K562 (cell line): ENCODE results near the gene TOR1AIP1.
"Not testable (repeated sequence)": the region's sequence is repeated elsewhere in the genome, so short reads cannot be mapped to it uniquely, and the experiment has no call there.

Source experiments
- BRD9 ChIP-seq: fragments of 450-650 bp; IDR thresholded peaks from 2 replicates; pipeline ENCODE4 v1.6.1; 2018; ENCODE audit warnings: low read depth; ENCODE audit not compliant: partially characterized antibody
- FOXM1 ChIP-seq, 2 experiments: fragments of 450-650 bp in 1 of 2; sonication (generic) in 1 of 2; formaldehyde crosslinking in 1 of 2; IDR thresholded peaks; 2 replicates each; pipeline versions ENCODE4 v1.6.1 to v1.9.0; 2017 to 2022; ENCODE audit warnings: low read depth in 2 of 2, mild to moderate bottlenecking in 2 of 2, missing genetic modification reagents in 1 of 2, moderate library complexity in 1 of 2
- HMG20B ChIP-seq: fragments of 250-450 bp; sonication (Bioruptor Pico); IDR thresholded peaks from 2 replicates; pipeline ENCODE4 v1.5.0; 2021; ENCODE audit warnings: mild to moderate bottlenecking
- HMGN3 ChIP-seq: IDR thresholded peaks from 2 replicates; pipeline ENCODE4 v1.6.1; 2011; ENCODE audit warnings: borderline replicate concordance, low read depth, mild to moderate bottlenecking, mixed read lengths, low read length; ENCODE audit not compliant: insufficient read length; ENCODE audit errors: extremely low read depth
- MEF2A ChIP-seq: IDR thresholded peaks from 2 replicates; pipeline ENCODE4 v1.6.1; 2011; ENCODE audit warnings: low read depth, mild to moderate bottlenecking, low read length, moderate library complexity; ENCODE audit not compliant: control insufficient read depth
- MYC ChIP-seq, 2 experiments: fragments of 250-450 bp in 1 of 2; sonication (Bioruptor Pico) in 1 of 2; IDR thresholded peaks; 2 replicates each; pipeline versions ENCODE4 v1.5.1 to v1.6.1; 2012 to 2021; ENCODE audit warnings: low read depth in 2 of 2, borderline replicate concordance in 1 of 2, improper control_type of control experiment in 1 of 2, low read length in 1 of 2, mild to moderate bottlenecking in 1 of 2, moderate library complexity in 1 of 2
- ZFP1 ChIP-seq: fragments of 450-650 bp; formaldehyde crosslinking; IDR thresholded peaks from 2 replicates; pipeline ENCODE4 v1.4.0; 2020; ENCODE audit warnings: mild to moderate bottlenecking, mixed read lengths
- ZZZ3 ChIP-seq: fragments of 450-650 bp; IDR thresholded peaks from 2 replicates; pipeline ENCODE4 v1.6.1; 2016; ENCODE audit warnings: antibody characterized with exemption, mild to moderate bottlenecking, moderate library complexity
- TF ChIP-seq, protein P1 (sequence below): fragments of 450-650 bp; IDR thresholded peaks from 2 replicates; pipeline ENCODE4 v1.6.1; 2018; ENCODE audit not compliant: partially characterized antibody
- TF ChIP-seq, protein P2 (sequence below), 2 experiments: fragments of 450-650 bp; formaldehyde crosslinking in 1 of 2; IDR thresholded peaks; 2 replicates each; pipeline versions ENCODE4 v1.4.0 to v1.6.1; 2014 to 2020; ENCODE audit warnings: mild to moderate bottlenecking in 2 of 2, borderline replicate concordance in 1 of 2, low read depth in 1 of 2
- TF ChIP-seq, protein P3 (sequence below), 3 experiments: IDR thresholded peaks in 2 of 3; conservative IDR thresholded peaks in 1 of 3; 2 replicates each; pipeline ENCODE4 v1.5.1; 2011 to 2012; ENCODE audit warnings: low read length in 3 of 3, mild to moderate bottlenecking in 3 of 3, control low read depth in 2 of 3, improper control_type of control experiment in 1 of 3, inconsistent platforms in 1 of 3, low read depth in 1 of 3, mixed read lengths in 1 of 3, moderate library complexity in 1 of 3; ENCODE audit not compliant: insufficient read depth in 2 of 3
- TF ChIP-seq, protein P4 (sequence below): sonication (generic); formaldehyde crosslinking; IDR thresholded peaks from 2 replicates; pipeline ENCODE4 v1.8.1; 2022; ENCODE audit warnings: missing genetic modification reagents
- TF ChIP-seq, protein P5 (sequence below): sonication (generic); formaldehyde crosslinking; IDR thresholded peaks from 2 replicates; pipeline ENCODE4 v1.9.0; 2022; ENCODE audit warnings: mild to moderate bottlenecking, missing genetic modification reagents

DNA sequence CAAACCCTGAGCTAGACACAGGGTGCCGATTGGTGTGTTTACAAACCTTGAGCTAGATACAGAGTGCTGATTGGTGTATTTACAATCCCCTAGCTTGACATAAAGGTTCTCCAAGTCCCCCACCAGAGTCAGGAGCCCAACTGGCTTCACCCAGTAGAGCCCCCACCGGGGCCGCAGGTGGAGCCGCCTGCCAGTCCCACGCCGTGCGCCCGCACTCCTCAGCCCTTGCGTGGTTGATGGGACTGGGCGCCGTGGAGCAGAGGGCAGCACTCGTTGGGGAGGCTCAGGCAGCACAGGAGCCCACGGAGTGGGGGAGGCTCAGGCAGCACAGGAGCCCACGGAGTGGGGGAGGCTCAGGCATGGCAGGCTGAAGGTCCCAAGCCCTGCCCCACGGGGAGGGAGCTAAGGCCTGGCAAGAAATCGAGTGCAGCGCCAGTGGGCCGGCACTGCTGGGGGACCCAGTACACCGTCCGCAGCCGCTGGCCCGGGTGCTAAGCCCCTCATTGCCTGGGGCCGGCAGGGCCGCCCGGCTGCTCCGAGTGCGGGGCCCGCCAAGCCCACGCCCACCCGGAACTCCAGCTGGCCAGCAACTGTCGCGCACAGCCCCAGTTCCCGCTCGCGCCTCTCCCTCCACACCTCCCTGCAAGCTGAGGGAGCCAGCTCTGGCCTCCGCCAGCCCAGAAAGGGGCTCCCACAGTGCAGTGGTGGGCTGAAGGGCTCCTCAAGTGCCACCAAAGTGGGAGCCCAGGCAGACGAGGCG lies 45.2 kb upstream of the TOR1AIP1 start:
- TF ChIP-seq ZZZ3; MYC (IDR thresholded peaks at IDR 0.05; ENCODE audit: low read depth, low read length); MYC (CRISPR knock-in tag; IDR thresholded peaks at IDR 0.05; ENCODE audit: borderline replicate concordance, low read depth); HMGN3; HMG20B (CRISPR knock-in tag); ZFP1 (CRISPR knock-in tag); MEF2A; BRD9; FOXM1 (IDR thresholded peaks at IDR 0.05; ENCODE audit: low read depth); FOXM1 (CRISPR knock-in tag; IDR thresholded peaks at IDR 0.05; ENCODE audit: low read depth): not testable (repeated sequence)
- TF ChIP-seq, protein P1, sequence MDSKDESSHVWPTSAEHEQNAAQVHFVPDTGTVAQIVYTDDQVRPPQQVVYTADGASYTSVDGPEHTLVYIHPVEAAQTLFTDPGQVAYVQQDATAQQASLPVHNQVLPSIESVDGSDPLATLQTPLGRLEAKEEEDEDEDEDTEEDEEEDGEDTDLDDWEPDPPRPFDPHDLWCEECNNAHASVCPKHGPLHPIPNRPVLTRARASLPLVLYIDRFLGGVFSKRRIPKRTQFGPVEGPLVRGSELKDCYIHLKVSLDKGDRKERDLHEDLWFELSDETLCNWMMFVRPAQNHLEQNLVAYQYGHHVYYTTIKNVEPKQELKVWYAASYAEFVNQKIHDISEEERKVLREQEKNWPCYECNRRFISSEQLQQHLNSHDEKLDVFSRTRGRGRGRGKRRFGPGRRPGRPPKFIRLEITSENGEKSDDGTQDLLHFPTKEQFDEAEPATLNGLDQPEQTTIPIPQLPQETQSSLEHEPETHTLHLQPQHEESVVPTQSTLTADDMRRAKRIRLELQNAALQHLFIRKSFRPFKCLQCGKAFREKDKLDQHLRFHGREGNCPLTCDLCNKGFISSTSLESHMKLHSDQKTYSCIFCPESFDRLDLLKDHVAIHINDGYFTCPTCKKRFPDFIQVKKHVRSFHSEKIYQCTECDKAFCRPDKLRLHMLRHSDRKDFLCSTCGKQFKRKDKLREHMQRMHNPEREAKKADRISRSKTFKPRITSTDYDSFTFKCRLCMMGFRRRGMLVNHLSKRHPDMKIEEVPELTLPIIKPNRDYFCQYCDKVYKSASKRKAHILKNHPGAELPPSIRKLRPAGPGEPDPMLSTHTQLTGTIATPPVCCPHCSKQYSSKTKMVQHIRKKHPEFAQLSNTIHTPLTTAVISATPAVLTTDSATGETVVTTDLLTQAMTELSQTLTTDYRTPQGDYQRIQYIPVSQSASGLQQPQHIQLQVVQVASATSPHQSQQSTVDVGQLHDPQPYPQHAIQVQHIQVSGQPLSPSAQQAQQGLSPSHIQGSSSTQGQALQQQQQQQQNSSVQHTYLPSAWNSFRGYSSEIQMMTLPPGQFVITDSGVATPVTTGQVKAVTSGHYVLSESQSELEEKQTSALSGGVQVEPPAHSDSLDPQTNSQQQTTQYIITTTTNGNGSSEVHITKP: not testable (repeated sequence)
- TF ChIP-seq, protein P2, sequence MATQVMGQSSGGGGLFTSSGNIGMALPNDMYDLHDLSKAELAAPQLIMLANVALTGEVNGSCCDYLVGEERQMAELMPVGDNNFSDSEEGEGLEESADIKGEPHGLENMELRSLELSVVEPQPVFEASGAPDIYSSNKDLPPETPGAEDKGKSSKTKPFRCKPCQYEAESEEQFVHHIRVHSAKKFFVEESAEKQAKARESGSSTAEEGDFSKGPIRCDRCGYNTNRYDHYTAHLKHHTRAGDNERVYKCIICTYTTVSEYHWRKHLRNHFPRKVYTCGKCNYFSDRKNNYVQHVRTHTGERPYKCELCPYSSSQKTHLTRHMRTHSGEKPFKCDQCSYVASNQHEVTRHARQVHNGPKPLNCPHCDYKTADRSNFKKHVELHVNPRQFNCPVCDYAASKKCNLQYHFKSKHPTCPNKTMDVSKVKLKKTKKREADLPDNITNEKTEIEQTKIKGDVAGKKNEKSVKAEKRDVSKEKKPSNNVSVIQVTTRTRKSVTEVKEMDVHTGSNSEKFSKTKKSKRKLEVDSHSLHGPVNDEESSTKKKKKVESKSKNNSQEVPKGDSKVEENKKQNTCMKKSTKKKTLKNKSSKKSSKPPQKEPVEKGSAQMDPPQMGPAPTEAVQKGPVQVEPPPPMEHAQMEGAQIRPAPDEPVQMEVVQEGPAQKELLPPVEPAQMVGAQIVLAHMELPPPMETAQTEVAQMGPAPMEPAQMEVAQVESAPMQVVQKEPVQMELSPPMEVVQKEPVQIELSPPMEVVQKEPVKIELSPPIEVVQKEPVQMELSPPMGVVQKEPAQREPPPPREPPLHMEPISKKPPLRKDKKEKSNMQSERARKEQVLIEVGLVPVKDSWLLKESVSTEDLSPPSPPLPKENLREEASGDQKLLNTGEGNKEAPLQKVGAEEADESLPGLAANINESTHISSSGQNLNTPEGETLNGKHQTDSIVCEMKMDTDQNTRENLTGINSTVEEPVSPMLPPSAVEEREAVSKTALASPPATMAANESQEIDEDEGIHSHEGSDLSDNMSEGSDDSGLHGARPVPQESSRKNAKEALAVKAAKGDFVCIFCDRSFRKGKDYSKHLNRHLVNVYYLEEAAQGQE (IDR thresholded peaks at IDR 0.05; ENCODE audit: borderline replicate concordance): not testable (repeated sequence)
- TF ChIP-seq, protein P2 (CRISPR knock-in tag; IDR thresholded peaks at IDR 0.05; ENCODE audit: low read depth): not testable (repeated sequence)
- TF ChIP-seq, protein P3, sequence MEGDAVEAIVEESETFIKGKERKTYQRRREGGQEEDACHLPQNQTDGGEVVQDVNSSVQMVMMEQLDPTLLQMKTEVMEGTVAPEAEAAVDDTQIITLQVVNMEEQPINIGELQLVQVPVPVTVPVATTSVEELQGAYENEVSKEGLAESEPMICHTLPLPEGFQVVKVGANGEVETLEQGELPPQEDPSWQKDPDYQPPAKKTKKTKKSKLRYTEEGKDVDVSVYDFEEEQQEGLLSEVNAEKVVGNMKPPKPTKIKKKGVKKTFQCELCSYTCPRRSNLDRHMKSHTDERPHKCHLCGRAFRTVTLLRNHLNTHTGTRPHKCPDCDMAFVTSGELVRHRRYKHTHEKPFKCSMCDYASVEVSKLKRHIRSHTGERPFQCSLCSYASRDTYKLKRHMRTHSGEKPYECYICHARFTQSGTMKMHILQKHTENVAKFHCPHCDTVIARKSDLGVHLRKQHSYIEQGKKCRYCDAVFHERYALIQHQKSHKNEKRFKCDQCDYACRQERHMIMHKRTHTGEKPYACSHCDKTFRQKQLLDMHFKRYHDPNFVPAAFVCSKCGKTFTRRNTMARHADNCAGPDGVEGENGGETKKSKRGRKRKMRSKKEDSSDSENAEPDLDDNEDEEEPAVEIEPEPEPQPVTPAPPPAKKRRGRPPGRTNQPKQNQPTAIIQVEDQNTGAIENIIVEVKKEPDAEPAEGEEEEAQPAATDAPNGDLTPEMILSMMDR (IDR thresholded peaks at IDR 0.05 in 2 of 3, conservative IDR thresholded peaks at IDR 0.05 in 1 of 3; ENCODE audit: insufficient read depth in 2 of 3, low read depth in 1 of 3, low read length in 3 of 3): not testable (repeated sequence)
- TF ChIP-seq, protein P4, sequence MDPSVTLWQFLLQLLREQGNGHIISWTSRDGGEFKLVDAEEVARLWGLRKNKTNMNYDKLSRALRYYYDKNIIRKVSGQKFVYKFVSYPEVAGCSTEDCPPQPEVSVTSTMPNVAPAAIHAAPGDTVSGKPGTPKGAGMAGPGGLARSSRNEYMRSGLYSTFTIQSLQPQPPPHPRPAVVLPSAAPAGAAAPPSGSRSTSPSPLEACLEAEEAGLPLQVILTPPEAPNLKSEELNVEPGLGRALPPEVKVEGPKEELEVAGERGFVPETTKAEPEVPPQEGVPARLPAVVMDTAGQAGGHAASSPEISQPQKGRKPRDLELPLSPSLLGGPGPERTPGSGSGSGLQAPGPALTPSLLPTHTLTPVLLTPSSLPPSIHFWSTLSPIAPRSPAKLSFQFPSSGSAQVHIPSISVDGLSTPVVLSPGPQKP (CRISPR knock-in tag): not testable (repeated sequence)
- TF ChIP-seq, protein P5, sequence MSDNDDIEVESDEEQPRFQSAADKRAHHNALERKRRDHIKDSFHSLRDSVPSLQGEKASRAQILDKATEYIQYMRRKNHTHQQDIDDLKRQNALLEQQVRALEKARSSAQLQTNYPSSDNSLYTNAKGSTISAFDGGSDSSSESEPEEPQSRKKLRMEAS (CRISPR knock-in tag): not testable (repeated sequence)
